Calu3 (cell line): Measurements from ENCODE around the gene HTD2. TPM values are rescaled to one million over a fixed set of nuclear protein-coding genes. Genes with fewer than 3 reads are reported as not detected.

Source experiments
- BruUV-seq: library from RNA; stranded (reverse); fragments of 400-500 nt; replicated peaks from 2 replicates; lab custom pipeline; 2021; lab: Mats Ljungman, UMichigan
- CTCF ChIA-PET: fragments of 300-600 bp; sonication (Branson Sonifier 250); formaldehyde crosslinking; loops from one replicate; lab custom pipeline; 2022; ENCODE audit warnings: antibody characterized with exemption; lab: Charles Lee
- DNase-seq: peaks from one replicate; pipeline ENCODE4 v3.0.0; 2022
- H3K27ac Mint-ChIP-seq: one replicate; pipeline ENCODE4 v1.8.0; 2022; ENCODE audit warnings: mixed read lengths; ENCODE audit not compliant: unreplicated experiment
- H3K27me3 Mint-ChIP-seq: one replicate; pipeline ENCODE4 v1.8.0; 2022; ENCODE audit warnings: mixed read lengths; ENCODE audit not compliant: unreplicated experiment
- H3K36me3 Mint-ChIP-seq: one replicate; pipeline ENCODE4 v1.8.0; 2022; ENCODE audit warnings: mild to moderate bottlenecking, moderate library complexity, mixed read lengths; ENCODE audit not compliant: insufficient read depth, unreplicated experiment
- H3K4me1 Mint-ChIP-seq: one replicate; pipeline ENCODE4 v1.8.0; 2022; ENCODE audit warnings: mild to moderate bottlenecking, low read depth, mixed read lengths; ENCODE audit not compliant: unreplicated experiment
- H3K4me3 Mint-ChIP-seq: one replicate; pipeline ENCODE4 v1.8.0; 2022; ENCODE audit warnings: mild to moderate bottlenecking, low read depth, moderate library complexity, mixed read lengths; ENCODE audit not compliant: unreplicated experiment
- H3K9me3 Mint-ChIP-seq: one replicate; pipeline ENCODE4 v1.8.0; 2022; ENCODE audit warnings: low read depth, mixed read lengths; ENCODE audit not compliant: unreplicated experiment
- CTCF ChIP-seq: fragments of 200-600 bp; IDR thresholded peaks from one replicate; pipeline ENCODE4 v1.8.0; 2022; ENCODE audit warnings: antibody characterized with exemption; ENCODE audit not compliant: unreplicated experiment
- intact Hi-C: fragments of 100-400 bp; cut with micrococcal nuclease; formaldehyde crosslinking; loops from one replicate; pipeline ENCODE4 v1.10.0; 2022; ENCODE audit not compliant: unreplicated experiment
- total RNA-seq: library from RNA; stranded (reverse); gene quantifications from 2 replicates; pipeline ENCODE4 v1.2.3, GENCODE V29; 2022

HTD2 gene
- total RNA-seq, 1 experiment from 2014 or later = 8.5 TPM

GRCh38 chr3:58341376-58341775 lies 35.1 kb downstream of the HTD2 start:
- no peak for TF ChIP-seq CTCF
- Mint-ChIP-seq H3K4me3 (no peak overlapping the region), H3K27ac (no peak overlapping the region), H3K4me1 (no peaks in the 10 kb centered on the region), H3K9me3 (no peaks in the 10 kb centered on the region), H3K27me3 (no peaks in the 10 kb centered on the region), H3K36me3 (no peaks in the 10 kb centered on the region)
- DNase-seq = no peak
- CTCF ChIA-PET = no interaction called here
- no TSS peak for BruUV-seq
- intact Hi-C loops = no loop called here

GRCh38 chr3:58342676-58343075 lies 36.4 kb downstream of the HTD2 start:
- no peak overlapping the region for H3K27ac Mint-ChIP-seq
- H3K4me1 Mint-ChIP-seq = no peaks in the 10 kb centered on the region
- intact Hi-C loops = no loop called here
- no peaks in the 10 kb centered on the region for H3K36me3 Mint-ChIP-seq
- no TSS peak for BruUV-seq
- no peak overlapping the region for H3K4me3 Mint-ChIP-seq
- CTCF ChIA-PET = no interaction called here
- no peaks in the 10 kb centered on the region for H3K9me3 Mint-ChIP-seq
- H3K27me3 Mint-ChIP-seq = no peaks in the 10 kb centered on the region
- no peak for DNase-seq
- no peak for TF ChIP-seq CTCF

GRCh38 chr3:58345457-58345856 lies 39.1 kb downstream of the HTD2 start:
- BruUV-seq = no TSS peak
- Mint-ChIP-seq H3K4me1 (peaks cover 7% of the 10 kb centered on the region), H3K4me3 (no peak overlapping the region), H3K9me3 (no peaks in the 10 kb centered on the region), H3K27ac (no peak overlapping the region), H3K27me3 (no peaks in the 10 kb centered on the region), H3K36me3 (no peaks in the 10 kb centered on the region)
- DNase-seq = no peak
- no peak for TF ChIP-seq CTCF
- intact Hi-C loops = no loop called here
- CTCF ChIA-PET = no interaction called here

- Mint-ChIP-seq H3K27me3 (no peaks in the 10 kb centered on the region), H3K4me3 (no peak overlapping the region), H3K4me1 (peaks cover 10% of the 10 kb centered on the region), H3K36me3 (no peaks in the 10 kb centered on the region), H3K27ac (no peak overlapping the region), H3K9me3 (no peaks in the 10 kb centered on the region)
- no peak for TF ChIP-seq CTCF
- intact Hi-C loops = no loop called here
- DNase-seq = no peak
- BruUV-seq = no TSS peak
- CTCF ChIA-PET = interaction anchor here (1.0 kb wide), 1 partner anchor 37 kb away, joined by 3 read pairs; no protein-coding TSS in a partner anchor
These were observed 40.0 kb downstream of the HTD2 start for GRCh38 chr3:58346368-58346767.

- no peaks in the 10 kb centered on the region for H3K27me3 Mint-ChIP-seq
- no peaks in the 10 kb centered on the region for H3K9me3 Mint-ChIP-seq
- H3K4me1 Mint-ChIP-seq = peaks cover 10% of the 10 kb centered on the region
- no peak overlapping the region for H3K4me3 Mint-ChIP-seq
- no peak for DNase-seq
- CTCF ChIA-PET = no interaction called here
- H3K36me3 Mint-ChIP-seq = no peaks in the 10 kb centered on the region
- TF ChIP-seq CTCF = no peak
- H3K27ac Mint-ChIP-seq = no peak overlapping the region
- intact Hi-C loops = no loop called here
- no TSS peak for BruUV-seq
These were observed 41.7 kb downstream of the HTD2 start for GRCh38 chr3:58347984-58348383.
